ENCODE results near the gene FRMD3. TPM values are rescaled to one million over a fixed set of nuclear protein-coding genes. Genes with fewer than 3 reads are reported as not detected.

Gene FRMD3
- total and polyA plus RNA-seq, 4 donors: 0.16 to 0.75 (median 0.48) TPM

GRCh38 chr9:83459830-83460229 is 78.4 kb downstream of the FRMD3 start:
- no peak for TF ChIP-seq FOXA1 (IDR thresholded peaks at IDR 0.05)
- no peak for TF ChIP-seq ZBTB33 (IDR thresholded peaks at IDR 0.05)
- no peak for TF ChIP-seq REST (IDR thresholded peaks at IDR 0.05)
- no peak for TF ChIP-seq HNF4G (IDR thresholded peaks at IDR 0.05)
- TF ChIP-seq CTCF (IDR thresholded peaks at IDR 0.05; ENCODE audit: low read depth, low read length, missing input control): no peak
- TF ChIP-seq RAD21 (IDR thresholded peaks at IDR 0.05): no peak
- TF ChIP-seq NR2F2 (IDR thresholded peaks at IDR 0.05): no peak
- TF ChIP-seq GABPA (IDR thresholded peaks at IDR 0.05 in 1 of 2, conservative IDR thresholded peaks at IDR 0.05 in 1 of 2): no peak
- no peak for TF ChIP-seq SP1 (IDR thresholded peaks at IDR 0.05)
- no peak for TF ChIP-seq EGR1 (IDR thresholded peaks at IDR 0.05; ENCODE audit: low read depth in 2 of 2)
- no peak for TF ChIP-seq ATF3 (IDR thresholded peaks at IDR 0.05)
- no peak for TF ChIP-seq FOXA2 (IDR thresholded peaks at IDR 0.05)
- no peak for TF ChIP-seq HNF4A (conservative IDR thresholded peaks at IDR 0.05)
- no peak for TF ChIP-seq JUND (IDR thresholded peaks at IDR 0.05)
- no peak for TF ChIP-seq TAF1 (conservative IDR thresholded peaks at IDR 0.05)
- no peak for TF ChIP-seq RXRA (IDR thresholded peaks at IDR 0.05)
- no peak for TF ChIP-seq MAX (IDR thresholded peaks at IDR 0.05)
- TF ChIP-seq YY1 (IDR thresholded peaks at IDR 0.05): no peak
- no peak overlapping the region for H3K4me3 ChIP-seq (ENCODE audit: low read depth in 1 of 3, low read length in 3 of 3)
- no peak overlapping the region for H3K9ac ChIP-seq (ENCODE audit: low read depth in 1 of 2, low read length in 2 of 2)
- no peak overlapping the region for H3K27ac ChIP-seq (ENCODE audit: low read depth in 1 of 2, low read length in 2 of 2)
- H3K9me3 ChIP-seq (ENCODE audit: control insufficient read depth in 4 of 4, low read length in 3 of 4): no peaks in the 10 kb centered on the region
- no peak for DNase-seq (ENCODE audit: low spot score)
- no peaks in the 10 kb centered on the region for H3K4me1 ChIP-seq (ENCODE audit: control insufficient read depth in 4 of 4, insufficient read depth in 4 of 4, low read length in 3 of 4)
- 91% methylated on average over 4 of the region's 4 CpGs for WGBS
- no peaks in the 10 kb centered on the region for H3K36me3 ChIP-seq (ENCODE audit: control insufficient read depth in 4 of 4, insufficient read depth in 3 of 4, low read depth in 1 of 4, low read length in 3 of 4)
- no peaks in the 10 kb centered on the region for H3K27me3 ChIP-seq (ENCODE audit: control insufficient read depth in 4 of 4, insufficient read depth in 4 of 4, low read length in 3 of 4)
